Measurements from ENCODE around the gene MFAP2.
"Not testable (repeated sequence)": the region's sequence is repeated elsewhere in the genome, so short reads cannot be mapped to it uniquely, and the experiment has no call there.

MFAP2 gene

GRCh38 chr1:16978567-16979474 is 1.6 kb downstream of the MFAP2 start:
- no peak for DNase-seq

- no peak for DNase-seq
Observed at GRCh38 chr1:16978139-16978538, 2.3 kb downstream of the MFAP2 start.

- no peak for DNase-seq
Observed at GRCh38 chr1:16977377-16977776, 3.0 kb downstream of the MFAP2 start.

- DNase-seq, result no peak
Observed at GRCh38 chr1:16976966-16977365, 3.5 kb downstream of the MFAP2 start.

- DNase-seq, result no peak
Observed at GRCh38 chr1:16975838-16976237, 4.6 kb downstream of the MFAP2 start.

- DNase-seq, result no peak
Observed at GRCh38 chr1:16975211-16975610, 5.2 kb downstream of the MFAP2 start.

- no peak for DNase-seq
Observed at GRCh38 chr1:16973215-16973614, 7.2 kb downstream of the MFAP2 start.

GRCh38 chr1:16972189-16972895 is 8.1 kb downstream of the MFAP2 start:
- no peak for DNase-seq

- DNase-seq, result no peak
Observed at GRCh38 chr1:16971341-16972188, 8.9 kb downstream of the MFAP2 start.

- no peak for DNase-seq
Observed at GRCh38 chr1:16970132-16970910, 10.1 kb downstream of the MFAP2 start.

GRCh38 chr1:16969651-16970050 is 10.8 kb downstream of the MFAP2 start:
- no peak for DNase-seq

- no peak for DNase-seq
Observed at GRCh38 chr1:16969057-16969611, 11.3 kb downstream of the MFAP2 start.

GRCh38 chr1:16968372-16968771 is 12.0 kb downstream of the MFAP2 start:
- no peak for DNase-seq

- DNase-seq, result no peak
Observed at GRCh38 chr1:16967962-16968361, 12.5 kb downstream of the MFAP2 start.

GRCh38 chr1:16967095-16967575 is 13.3 kb downstream of the MFAP2 start:
- DNase-seq, result no peak

GRCh38 chr1:16966282-16966681 is 14.1 kb downstream of the MFAP2 start:
- DNase-seq, result no peak

- DNase-seq, result no peak
Observed at GRCh38 chr1:16965486-16966067, 14.8 kb downstream of the MFAP2 start.

GRCh38 chr1:16964169-16964568 is 16.3 kb downstream of the MFAP2 start:
- DNase-seq, result not testable (repeated sequence)

- no peak for DNase-seq
Observed at GRCh38 chr1:16961297-16962133, 18.9 kb downstream of the MFAP2 start.

GRCh38 chr1:16960560-16961296 is 19.7 kb downstream of the MFAP2 start:
- peak; percentile 88 for DNase-seq
